Measurements from ENCODE around the gene PSTPIP1. TPM values are rescaled to one million over a fixed set of nuclear protein-coding genes. Genes with fewer than 3 reads are reported as not detected.

Gene PSTPIP1
- total and polyA plus RNA-seq, 4 experiments from 2014 or later = 62.4 to 233 (median 144) TPM

- peak overlapping the region; percentile 69 to 87 (median 77) for H3K4me3 Mint-ChIP-seq
- Histone ChIP-seq H3K9me3 (ENCODE audit: control insufficient read depth in 1 of 2, low read length in 2 of 2) (no peaks in the 10 kb centered on the region), H3K27me3 (ENCODE audit: insufficient read depth, low read length) (no peaks in the 10 kb centered on the region), H3K27ac (ENCODE audit: low read depth, low read length) (no peak overlapping the region), H3K4me1 (ENCODE audit: insufficient read depth, low read length) (peaks cover 12% of the 10 kb centered on the region), H3K4me3 (ENCODE audit: low read length in 2 of 2) (peak overlapping the region in 1 of 2 donors; percentile 8), H3K36me3 (ENCODE audit: insufficient read depth, low read length) (no peaks in the 10 kb centered on the region)
- peak; percentile 49 to 78 (median 59) for DNase-seq
- peak overlapping the region in 6 of 7 donors; percentile 21 to 87 (median 62) for H3K27ac Mint-ChIP-seq
- H3K27me3 Mint-ChIP-seq = no peaks in the 10 kb centered on the region
- peaks cover 9 to 20% (median 14%) of the 10 kb centered on the region in 4 donors for H3K4me1 Mint-ChIP-seq
- POLR2A ChIA-PET (ENCODE audit: partially characterized antibody) = no interaction called here
- CTCF ChIA-PET (ENCODE audit: partially characterized antibody) = no interaction called here
- intact Hi-C loops (cut with micrococcal nuclease) = no loop called here
- no peaks in the 10 kb centered on the region for H3K9me3 Mint-ChIP-seq
- H3K36me3 Mint-ChIP-seq = no peaks in the 10 kb centered on the region
These were observed 88.6 kb downstream of the PSTPIP1 start for GRCh38 chr15:77083381-77084160.

- ChIA-PET POLR2A (ENCODE audit: partially characterized antibody) (no interaction called here), CTCF (ENCODE audit: partially characterized antibody) (no interaction called here)
- Histone ChIP-seq H3K27me3 (ENCODE audit: insufficient read depth, low read length) (no peaks in the 10 kb centered on the region), H3K4me1 (ENCODE audit: insufficient read depth, low read length) (peaks cover 12% of the 10 kb centered on the region), H3K27ac (ENCODE audit: low read depth, low read length) (no peak overlapping the region), H3K36me3 (ENCODE audit: insufficient read depth, low read length) (no peaks in the 10 kb centered on the region), H3K9me3 (ENCODE audit: control insufficient read depth in 1 of 2, low read length in 2 of 2) (no peaks in the 10 kb centered on the region), H3K4me3 (ENCODE audit: low read length in 2 of 2) (no peak overlapping the region)
- no peaks in the 10 kb centered on the region for H3K27me3 Mint-ChIP-seq
- peaks cover 9 to 20% (median 14%) of the 10 kb centered on the region in 4 donors for H3K4me1 Mint-ChIP-seq
- intact Hi-C loops (cut with micrococcal nuclease) = no loop called here
- no peaks in the 10 kb centered on the region for H3K36me3 Mint-ChIP-seq
- H3K9me3 Mint-ChIP-seq = no peaks in the 10 kb centered on the region
- peak overlapping the region in 1 of 8 donors; percentile 69 for H3K4me3 Mint-ChIP-seq
- H3K27ac Mint-ChIP-seq = no peak overlapping the region
- no peak for DNase-seq
These were observed 89.5 kb downstream of the PSTPIP1 start for GRCh38 chr15:77084436-77084835.

- intact Hi-C loops (cut with micrococcal nuclease) = no loop called here
- Histone ChIP-seq H3K36me3 (ENCODE audit: insufficient read depth, low read length) (no peaks in the 10 kb centered on the region), H3K4me3 (ENCODE audit: low read length in 2 of 2) (no peak overlapping the region), H3K4me1 (ENCODE audit: insufficient read depth, low read length) (peaks cover 12% of the 10 kb centered on the region), H3K27me3 (ENCODE audit: insufficient read depth, low read length) (no peaks in the 10 kb centered on the region), H3K9me3 (ENCODE audit: control insufficient read depth in 1 of 2, low read length in 2 of 2) (no peaks in the 10 kb centered on the region), H3K27ac (ENCODE audit: low read depth, low read length) (no peak overlapping the region)
- Mint-ChIP-seq H3K9me3 (no peaks in the 10 kb centered on the region), H3K4me3 (no peak overlapping the region), H3K36me3 (no peaks in the 10 kb centered on the region), H3K27ac (no peak overlapping the region), H3K27me3 (no peaks in the 10 kb centered on the region), H3K4me1 (peaks cover 9 to 20% (median 14%) of the 10 kb centered on the region in 4 donors)
- POLR2A ChIA-PET (ENCODE audit: partially characterized antibody) = no interaction called here
- DNase-seq = no peak
- CTCF ChIA-PET (ENCODE audit: partially characterized antibody) = no interaction called here
These were observed 90.4 kb downstream of the PSTPIP1 start for GRCh38 chr15:77085297-77085696.

Other genes starting within 250 kb of the PSTPIP1 start
- gene SCAPER, start 89.8 kb upstream of the PSTPIP1 start, total RNA-seq = 10 to 100 TPM; 41.3 to 41.4 TPM
- gene SCAPER, start 89.8 kb upstream of the PSTPIP1 start, polyA plus RNA-seq = 10 to 100 TPM in 1 of 2 donors, 1 to 10 TPM in 1; 7.2 to 27.3 TPM
- 10 to 100 TPM; 28.4 to 30.2 TPM for gene RCN2, start 63.4 kb upstream of the PSTPIP1 start, total RNA-seq
- gene RCN2, start 63.4 kb upstream of the PSTPIP1 start, polyA plus RNA-seq = 10 to 100 TPM; 38.2 to 46.5 TPM
- gene TSPAN3, start 76.0 kb downstream of the PSTPIP1 start, total RNA-seq = 10 to 100 TPM; 13.3 to 14.3 TPM
- 10 to 100 TPM; 35.7 to 35.9 TPM for gene TSPAN3, start 76.0 kb downstream of the PSTPIP1 start, polyA plus RNA-seq

Data from CD4-positive, alpha-beta memory T cell (primary cell).